HepG2 (cell line): ENCODE measurements around the gene WDR6. TPM values are rescaled to one million over a fixed set of nuclear protein-coding genes. Genes with fewer than 3 reads are reported as not detected.

ENCODE experiments used
- FOXC1 ChIP-seq: sonication (generic); formaldehyde crosslinking; IDR thresholded peaks from 2 replicates; pipeline ENCODE4 v1.8.0; 2022; ENCODE audit warnings: mild to moderate bottlenecking, missing genetic modification reagents, borderline replicate concordance
- FOXJ3 ChIP-seq: sonication (generic); formaldehyde crosslinking; IDR thresholded peaks from 2 replicates; pipeline ENCODE4 v1.4.0; 2020; ENCODE audit warnings: missing genetic modification reagents, mild to moderate bottlenecking, borderline replicate concordance
- FOXM1 ChIP-seq: sonication (generic); formaldehyde crosslinking; IDR thresholded peaks from 2 replicates; pipeline ENCODE4 v1.5.0; 2020; ENCODE audit warnings: missing genetic modification reagents
- FOXP4 ChIP-seq: sonication (generic); formaldehyde crosslinking; IDR thresholded peaks from 2 replicates; pipeline ENCODE4 v1.4.0; 2020; ENCODE audit warnings: missing genetic modification reagents
- GATAD2A ChIP-seq: IDR thresholded peaks from 2 replicates; pipeline ENCODE4 v1.6.1; 2016
- GTF3A ChIP-seq: sonication (generic); formaldehyde crosslinking; conservative IDR thresholded peaks from 2 replicates; pipeline ENCODE4 v1.4.0; 2020; ENCODE audit warnings: mild to moderate bottlenecking, missing genetic modification reagents
- HINFP ChIP-seq: sonication (generic); formaldehyde crosslinking; IDR thresholded peaks from 2 replicates; pipeline ENCODE4 v1.4.0; 2020; ENCODE audit warnings: low read depth, mild to moderate bottlenecking, missing genetic modification reagents
- JUNB ChIP-seq: sonication (generic); formaldehyde crosslinking; IDR thresholded peaks from 2 replicates; pipeline ENCODE4 v1.8.0; 2022; ENCODE audit warnings: missing genetic modification reagents, mild to moderate bottlenecking, borderline replicate concordance
- MAX ChIP-seq: IDR thresholded peaks from 2 replicates; pipeline ENCODE4 v1.6.1; 2012; ENCODE audit warnings: inconsistent platforms
- MXD3 ChIP-seq: IDR thresholded peaks from 2 replicates; pipeline ENCODE4 v1.6.1; 2016; ENCODE audit warnings: mild to moderate bottlenecking, missing biosample characterization, missing genetic modification reagents
- PBX3 ChIP-seq: sonication (generic); formaldehyde crosslinking; IDR thresholded peaks from 2 replicates; pipeline ENCODE4 v1.8.1; 2023; ENCODE audit warnings: missing genetic modification reagents, inconsistent platforms, borderline replicate concordance
- SP140L ChIP-seq: sonication (generic); formaldehyde crosslinking; IDR thresholded peaks from 2 replicates; pipeline ENCODE4 v1.4.0; 2020; ENCODE audit warnings: missing genetic modification reagents, borderline replicate concordance
- ZNF362 ChIP-seq: sonication (generic); formaldehyde crosslinking; IDR thresholded peaks from 2 replicates; pipeline ENCODE4 v1.4.0; 2020; ENCODE audit warnings: missing genetic modification reagents, mild to moderate bottlenecking, borderline replicate concordance
- ZNF766 ChIP-seq: sonication (generic); formaldehyde crosslinking; IDR thresholded peaks from 2 replicates; pipeline ENCODE4 v1.5.0; 2020; ENCODE audit warnings: missing genetic modification reagents, borderline replicate concordance
- polyA plus RNA-seq, 8 experiments: library from polyadenylated mRNA; depleted of rRNA in 3 of 8; stranded (reverse) in 7 of 8; unstranded in 1 of 8; fragments of >200 nt; fragmentation: Illumina TruSeq in 4 of 8; extraction: Trizol in 4 of 8; gene quantifications; 2 replicates each; pipeline versions ENCODE4 v1.2.1 to v1.2.3, GENCODE V29; 2011 to 2016; ENCODE audit warnings: low read depth in 4 of 8, missing spikeins in 1 of 8, mixed read lengths in 1 of 8; ENCODE audit not compliant: insufficient read depth in 1 of 8
- total RNA-seq, 5 experiments: library from RNA; depleted of rRNA; stranded (reverse); fragments of >200 nt; fragmentation: Illumina TruSeq; extraction: Trizol; gene quantifications; 2 replicates each; pipeline ENCODE4 v1.2.3, GENCODE V29; 2016; ENCODE audit warnings: low read depth in 1 of 5
- TF ChIP-seq, protein P1 (sequence below): sonication (generic); formaldehyde crosslinking; conservative IDR thresholded peaks from 2 replicates; pipeline ENCODE4 v1.5.0; 2020; ENCODE audit warnings: missing genetic modification reagents
- TF ChIP-seq, protein P2 (sequence below): sonication (generic); formaldehyde crosslinking; IDR thresholded peaks from 2 replicates; pipeline ENCODE4 v1.9.0; 2021; ENCODE audit warnings: missing genetic modification reagents, borderline replicate concordance

The WDR6 gene
- total and polyA plus RNA-seq, 2 of the 13 experiments (the other 11 are each of a cell fraction or from before 2014, with no cell fraction given) = 73.4 to 139 TPM

DNA sequence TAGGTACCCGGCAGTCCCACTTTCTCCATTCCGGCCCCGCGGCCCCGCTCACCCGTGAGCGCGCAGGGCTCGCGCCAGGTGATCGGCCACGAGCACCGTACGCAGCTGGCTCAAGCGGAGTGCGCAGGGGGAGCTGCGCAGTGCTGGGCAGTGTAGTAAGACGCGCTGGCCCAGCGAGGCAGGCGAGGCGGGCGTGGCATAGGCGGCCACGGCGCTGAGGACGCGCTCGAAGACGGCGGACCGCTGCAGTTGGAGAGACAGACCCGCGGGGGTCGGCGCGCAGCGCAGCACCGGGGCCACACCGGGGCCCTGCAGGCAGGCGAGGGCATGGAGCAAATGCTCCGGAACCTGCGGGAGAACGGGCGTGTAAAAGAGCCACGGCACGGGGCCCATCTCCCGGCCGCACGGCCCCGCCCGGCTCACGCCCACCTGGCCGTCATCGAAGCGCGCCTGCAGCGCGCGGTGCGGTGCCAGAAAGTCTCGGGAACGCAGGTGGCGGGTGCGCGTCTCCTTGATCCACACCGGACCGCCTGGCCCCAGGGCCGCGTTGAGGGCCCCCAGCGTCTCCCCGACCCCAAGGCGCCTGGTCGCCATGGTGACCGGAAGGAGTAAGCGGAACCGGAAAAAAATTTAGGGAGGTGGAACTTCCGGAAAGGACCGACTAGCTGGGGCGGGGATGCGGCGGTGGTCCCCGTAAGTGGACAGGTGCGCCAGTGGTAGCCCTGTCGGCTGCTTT is 10.9 kb downstream of the WDR6 start, which contains the start of gene DALRD3 (continued):
- TF ChIP-seq, protein P1, sequence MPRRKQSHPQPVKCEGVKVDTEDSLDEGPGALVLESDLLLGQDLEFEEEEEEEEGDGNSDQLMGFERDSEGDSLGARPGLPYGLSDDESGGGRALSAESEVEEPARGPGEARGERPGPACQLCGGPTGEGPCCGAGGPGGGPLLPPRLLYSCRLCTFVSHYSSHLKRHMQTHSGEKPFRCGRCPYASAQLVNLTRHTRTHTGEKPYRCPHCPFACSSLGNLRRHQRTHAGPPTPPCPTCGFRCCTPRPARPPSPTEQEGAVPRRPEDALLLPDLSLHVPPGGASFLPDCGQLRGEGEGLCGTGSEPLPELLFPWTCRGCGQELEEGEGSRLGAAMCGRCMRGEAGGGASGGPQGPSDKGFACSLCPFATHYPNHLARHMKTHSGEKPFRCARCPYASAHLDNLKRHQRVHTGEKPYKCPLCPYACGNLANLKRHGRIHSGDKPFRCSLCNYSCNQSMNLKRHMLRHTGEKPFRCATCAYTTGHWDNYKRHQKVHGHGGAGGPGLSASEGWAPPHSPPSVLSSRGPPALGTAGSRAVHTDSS (CRISPR knock-in tag) = no peak
- TF ChIP-seq FOXJ3 (no peak), SP140L (CRISPR knock-in tag) (no peak), FOXP4 (CRISPR knock-in tag) (no peak), JUNB (CRISPR knock-in tag) (no peak), ZNF766 (CRISPR knock-in tag) (no peak; the same call in 1 of the 2 replicates), MXD3 (CRISPR knock-in tag) (peak; percentile 37), GTF3A (CRISPR knock-in tag) (peak; percentile 65; the same call in 1 of the 2 replicates), FOXC1 (CRISPR knock-in tag) (peak; percentile 67), GATAD2A (CRISPR knock-in tag) (no peak), PBX3 (CRISPR knock-in tag) (no peak), FOXM1 (CRISPR knock-in tag) (no peak), ZNF362 (peak; percentile 98), MAX (peak; percentile 77), HINFP (no peak; the same call in 1 of the 2 replicates)
- TF ChIP-seq, protein P2, sequence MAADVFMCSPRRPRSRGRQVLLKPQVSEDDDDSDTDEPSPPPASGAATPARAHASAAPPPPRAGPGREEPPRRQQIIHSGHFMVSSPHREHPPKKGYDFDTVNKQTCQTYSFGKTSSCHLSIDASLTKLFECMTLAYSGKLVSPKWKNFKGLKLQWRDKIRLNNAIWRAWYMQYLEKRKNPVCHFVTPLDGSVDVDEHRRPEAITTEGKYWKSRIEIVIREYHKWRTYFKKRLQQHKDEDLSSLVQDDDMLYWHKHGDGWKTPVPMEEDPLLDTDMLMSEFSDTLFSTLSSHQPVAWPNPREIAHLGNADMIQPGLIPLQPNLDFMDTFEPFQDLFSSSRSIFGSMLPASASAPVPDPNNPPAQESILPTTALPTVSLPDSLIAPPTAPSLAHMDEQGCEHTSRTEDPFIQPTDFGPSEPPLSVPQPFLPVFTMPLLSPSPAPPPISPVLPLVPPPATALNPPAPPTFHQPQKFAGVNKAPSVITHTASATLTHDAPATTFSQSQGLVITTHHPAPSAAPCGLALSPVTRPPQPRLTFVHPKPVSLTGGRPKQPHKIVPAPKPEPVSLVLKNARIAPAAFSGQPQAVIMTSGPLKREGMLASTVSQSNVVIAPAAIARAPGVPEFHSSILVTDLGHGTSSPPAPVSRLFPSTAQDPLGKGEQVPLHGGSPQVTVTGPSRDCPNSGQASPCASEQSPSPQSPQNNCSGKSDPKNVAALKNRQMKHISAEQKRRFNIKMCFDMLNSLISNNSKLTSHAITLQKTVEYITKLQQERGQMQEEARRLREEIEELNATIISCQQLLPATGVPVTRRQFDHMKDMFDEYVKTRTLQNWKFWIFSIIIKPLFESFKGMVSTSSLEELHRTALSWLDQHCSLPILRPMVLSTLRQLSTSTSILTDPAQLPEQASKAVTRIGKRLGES (CRISPR knock-in tag) = no peak
